OCI-LY7 (cell line): Measurements from ENCODE around the gene CDK17. TPM values are rescaled to one million over a fixed set of nuclear protein-coding genes. Genes with fewer than 3 reads are reported as not detected.

ENCODE experiments used
- BruUV-seq: library from RNA; stranded (reverse); fragments of 400-500 nt; replicated peaks from 2 replicates; lab custom pipeline; 2021; lab: Mats Ljungman, UMichigan
- CTCF ChIA-PET: fragments of 300-600 bp; sonication (Branson Sonifier 250); formaldehyde crosslinking; loops from one replicate; lab custom pipeline; 2022; ENCODE audit warnings: antibody characterized with exemption; ENCODE audit not compliant: unreplicated experiment; lab: Charles Lee
- POLR2A ChIA-PET: fragments of 300-600 bp; sonication (Branson Sonifier 250); formaldehyde crosslinking; loops from one replicate; lab custom pipeline; 2022; ENCODE audit warnings: antibody characterized with exemption; lab: Charles Lee
- DNase-seq: peaks from one replicate; pipeline ENCODE4 v3.0.0-alpha.2; 2015; ENCODE audit warnings: low spot score
- H2AFZ ChIP-seq: fragments of 200-600 bp; sonication (generic), shearing (Covaris generic); 2 replicates; pipeline ENCODE4 v1.6.1; 2014; ENCODE audit warnings: mild to moderate bottlenecking, antibody characterized with exemption, low read length, moderate library complexity
- H3K27ac ChIP-seq: fragments of 200-600 bp; sonication (generic); 2 replicates; pipeline ENCODE4 v1.5.1; 2014; ENCODE audit warnings: mixed run types, low read depth, mild to moderate bottlenecking, moderate library complexity, low read length, inconsistent platforms; ENCODE audit not compliant: poor library complexity, severe bottlenecking
- H3K36me3 ChIP-seq: fragments of 200-600 bp; sonication (generic); 2 replicates; pipeline ENCODE4 v1.6.1; 2014; ENCODE audit warnings: mild to moderate bottlenecking, antibody characterized with exemption, low read length, moderate library complexity, mixed read lengths; ENCODE audit not compliant: insufficient read depth
- H3K4me1 ChIP-seq: fragments of 200-600 bp; sonication (generic); 2 replicates; pipeline ENCODE4 v1.5.1; 2014; ENCODE audit warnings: mild to moderate bottlenecking, low read length; ENCODE audit not compliant: insufficient read depth, poor library complexity, severe bottlenecking
- H3K4me2 ChIP-seq: fragments of 200-600 bp; sonication (generic); 2 replicates; pipeline ENCODE4 v1.6.1; 2014; ENCODE audit warnings: mild to moderate bottlenecking, low read length
- H3K4me3 ChIP-seq: fragments of 200-600 bp; sonication (generic); 2 replicates; pipeline ENCODE4 v1.5.1; 2014; ENCODE audit warnings: mild to moderate bottlenecking, low read depth, low read length; ENCODE audit not compliant: poor library complexity, severe bottlenecking
- H3K79me2 ChIP-seq: fragments of 200-600 bp; sonication (generic); 2 replicates; pipeline ENCODE4 v1.6.1; 2016; ENCODE audit warnings: low read depth, mild to moderate bottlenecking, low read length, moderate library complexity, mixed read lengths; ENCODE audit not compliant: insufficient read depth
- H3K9me2 ChIP-seq: fragments of 200-600 bp; sonication (generic); 2 replicates; pipeline ENCODE4 v1.6.1; 2016; ENCODE audit warnings: mild to moderate bottlenecking, low read length, mixed read lengths; ENCODE audit not compliant: insufficient read depth
- H3K9me3 ChIP-seq: fragments of 200-600 bp; sonication (generic); 2 replicates; pipeline ENCODE4 v1.6.1; 2014; ENCODE audit warnings: mild to moderate bottlenecking, mixed run types, low read length, mixed read lengths
- H4K20me1 ChIP-seq: fragments of 200-600 bp; sonication (generic); 2 replicates; pipeline ENCODE4 v1.6.1; 2014; ENCODE audit warnings: mild to moderate bottlenecking, antibody characterized with exemption, low read length, moderate library complexity, mixed read lengths; ENCODE audit not compliant: insufficient read depth
- CTCF ChIP-seq: fragments of 200-600 bp; sonication (generic); conservative IDR thresholded peaks from 2 replicates; pipeline ENCODE4 v1.5.1; 2014; ENCODE audit warnings: mild to moderate bottlenecking, antibody characterized with exemption, low read length, moderate library complexity, mixed read lengths
- EZH2phosphoT487 ChIP-seq: fragments of 200-600 bp; sonication (generic); IDR thresholded peaks from 2 replicates; pipeline ENCODE4 v1.6.1; 2018; ENCODE audit warnings: low read depth, borderline replicate concordance, mild to moderate bottlenecking, mixed run types, antibody characterized with exemption, low read length, moderate library complexity, mixed read lengths
- intact Hi-C: fragments of 100-400 bp; cut with micrococcal nuclease; formaldehyde crosslinking; loops from one replicate; pipeline ENCODE4 v1.10.0; 2022; ENCODE audit not compliant: unreplicated experiment
- total RNA-seq, 2 experiments: library from RNA; depleted of rRNA in 1 of 2; stranded (reverse); fragments of >200 nt in 1 of 2; shearing (Covaris generic) in 1 of 2; gene quantifications; 2 replicates each; pipeline ENCODE4 v1.2.3, GENCODE V29; 2014 to 2022

The CDK17 gene
- total RNA-seq, 2 experiments from 2014 or later = 34.5 to 43.4 TPM

GRCh38 chr12:96378319-96378718, 21.9 kb downstream of the CDK17 start:
- intact Hi-C loops = no loop called here
- Histone ChIP-seq H3K79me2 (peaks cover 98% of the 10 kb centered on the region), H3K9me3 (peaks cover 15% of the 10 kb centered on the region), H3K9me2 (no peaks in the 10 kb centered on the region), H3K4me2 (peak overlapping the region; percentile 83), H3K4me1 (peaks cover 44% of the 10 kb centered on the region), H3K27ac (peak overlapping the region; percentile 76), H2AFZ (no peak overlapping the region), H3K4me3 (peak overlapping the region; percentile 54), H3K36me3 (peaks cover 14% of the 10 kb centered on the region; the same call in 1 of the 2 replicates), H4K20me1 (peaks cover 14% of the 10 kb centered on the region; the same call in 1 of the 2 replicates)
- ChIA-PET CTCF (no interaction called here), POLR2A (interaction anchor here (0.9 to 2.1 kb wide), 6 partner anchors 11 to 115 kb away, joined by 3 to 9 read pairs (median 4); no protein-coding TSS in a partner anchor)
- peak; percentile 22 for DNase-seq
- TF ChIP-seq CTCF (no peak), EZH2phosphoT487 (no peak)
- no TSS peak for BruUV-seq

DNA sequence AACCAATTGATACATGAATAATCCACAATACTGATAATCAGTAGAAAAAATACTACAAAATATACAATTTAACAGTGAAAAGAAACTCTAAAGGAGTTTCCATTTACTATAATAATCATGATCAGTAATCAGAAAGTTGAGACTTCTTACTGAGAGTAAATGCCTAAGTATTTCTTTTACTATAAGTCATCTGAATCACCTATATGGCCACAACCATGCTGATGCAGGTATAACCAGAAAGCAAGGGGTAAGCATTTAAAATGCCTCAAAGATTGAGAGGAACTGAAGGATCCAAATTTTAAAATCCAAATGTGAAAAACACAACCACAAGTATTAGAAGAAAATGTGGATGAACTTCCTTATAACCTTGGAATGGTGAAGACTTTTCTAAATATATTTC, 23.4 kb downstream of the CDK17 start:
- peaks cover 19% of the 10 kb centered on the region; the same call in 1 of the 2 replicates for H4K20me1 ChIP-seq
- peak overlapping the region; percentile 54 for H3K4me3 ChIP-seq
- peak overlapping the region; percentile 76 for H3K27ac ChIP-seq
- H3K9me2 ChIP-seq = no peaks in the 10 kb centered on the region
- no peak for DNase-seq
- peaks cover 15% of the 10 kb centered on the region for H3K9me3 ChIP-seq
- no peak overlapping the region for H2AFZ ChIP-seq
- POLR2A ChIA-PET = no interaction called here
- peak overlapping the region; percentile 83 for H3K4me2 ChIP-seq
- BruUV-seq = no TSS peak
- intact Hi-C loops = loop anchor here (2.0 kb wide), 2 partner anchors 20 to 50 kb away; no protein-coding TSS in a partner anchor
- CTCF ChIA-PET = no interaction called here
- peaks cover 98% of the 10 kb centered on the region for H3K79me2 ChIP-seq
- H3K36me3 ChIP-seq = peaks cover 10% of the 10 kb centered on the region; the same call in 1 of the 2 replicates
- TF ChIP-seq CTCF = no peak
- no peak for TF ChIP-seq EZH2phosphoT487
- peaks cover 45% of the 10 kb centered on the region for H3K4me1 ChIP-seq
